Measurements from ENCODE around the gene SH3BGRL2. TPM values are rescaled to one million over a fixed set of nuclear protein-coding genes. Genes with fewer than 3 reads are reported as not detected.

The SH3BGRL2 gene
- total RNA-seq, 1 donor from 2014 or later, result not detected

- Mint-ChIP-seq H3K4me3 (no peak overlapping the region), H3K36me3 (ENCODE audit: low read depth) (no peaks in the 10 kb centered on the region), H3K9me3 (no peaks in the 10 kb centered on the region), H3K4me1 (no peaks in the 10 kb centered on the region), H3K27ac (no peak overlapping the region), H3K27me3 (peaks cover 2% of the 10 kb centered on the region)
- DNase-seq (no peak), ATAC-seq (ENCODE audit: low read depth) (no peak)
- TF ChIP-seq CTCF (IDR thresholded peaks at IDR 0.05), result no peak
- intact Hi-C loops (cut with micrococcal nuclease), result no loop called here
- POLR2A ChIA-PET, result no interaction called here
- CTCF ChIA-PET, result no interaction called here
Observed at GRCh38 chr6:79604583-79605037, 26.5 kb upstream of the SH3BGRL2 start.

DNA sequence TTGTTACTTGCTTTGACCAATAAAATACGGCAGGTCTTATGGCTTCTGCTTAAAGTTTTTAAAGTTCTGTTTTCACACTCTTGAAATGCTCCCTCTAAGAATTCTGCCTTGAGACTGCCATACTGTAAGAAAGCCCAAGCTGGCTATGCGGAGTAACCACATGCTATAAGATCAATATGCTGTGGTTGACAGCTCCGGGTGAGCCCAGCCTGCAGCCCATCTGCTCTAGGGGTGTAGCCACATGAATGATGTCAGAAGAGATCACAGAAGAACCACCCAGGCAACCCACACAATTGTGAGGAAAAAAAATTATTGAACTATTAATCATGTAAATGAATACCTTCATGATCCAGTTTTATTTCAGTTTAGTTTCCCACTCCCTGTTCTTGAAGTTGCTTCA lies 26.1 kb upstream of the SH3BGRL2 start:
- ChIA-PET CTCF (no interaction called here), POLR2A (no interaction called here)
- Mint-ChIP-seq H3K4me3 (no peak overlapping the region), H3K27ac (no peak overlapping the region), H3K27me3 (peaks cover 2% of the 10 kb centered on the region), H3K4me1 (no peaks in the 10 kb centered on the region), H3K9me3 (no peaks in the 10 kb centered on the region), H3K36me3 (ENCODE audit: low read depth) (no peaks in the 10 kb centered on the region)
- no peak for TF ChIP-seq CTCF (IDR thresholded peaks at IDR 0.05)
- DNase-seq, result no peak
- ATAC-seq (ENCODE audit: low read depth), result no peak
- intact Hi-C loops (cut with micrococcal nuclease), result no loop called here

GRCh38 chr6:79605968-79606764 lies 25.0 kb upstream of the SH3BGRL2 start:
- no peaks in the 10 kb centered on the region for H3K27me3 Mint-ChIP-seq
- H3K9me3 Mint-ChIP-seq, result no peaks in the 10 kb centered on the region
- no peaks in the 10 kb centered on the region for H3K36me3 Mint-ChIP-seq (ENCODE audit: low read depth)
- POLR2A ChIA-PET, result no interaction called here
- ATAC-seq (ENCODE audit: low read depth), result no peak
- TF ChIP-seq CTCF (IDR thresholded peaks at IDR 0.05), result no peak
- no peak for DNase-seq
- no peak overlapping the region for H3K27ac Mint-ChIP-seq
- no peak overlapping the region for H3K4me3 Mint-ChIP-seq
- CTCF ChIA-PET, result no interaction called here
- intact Hi-C loops (cut with micrococcal nuclease), result no loop called here
- H3K4me1 Mint-ChIP-seq, result no peaks in the 10 kb centered on the region

DNA sequence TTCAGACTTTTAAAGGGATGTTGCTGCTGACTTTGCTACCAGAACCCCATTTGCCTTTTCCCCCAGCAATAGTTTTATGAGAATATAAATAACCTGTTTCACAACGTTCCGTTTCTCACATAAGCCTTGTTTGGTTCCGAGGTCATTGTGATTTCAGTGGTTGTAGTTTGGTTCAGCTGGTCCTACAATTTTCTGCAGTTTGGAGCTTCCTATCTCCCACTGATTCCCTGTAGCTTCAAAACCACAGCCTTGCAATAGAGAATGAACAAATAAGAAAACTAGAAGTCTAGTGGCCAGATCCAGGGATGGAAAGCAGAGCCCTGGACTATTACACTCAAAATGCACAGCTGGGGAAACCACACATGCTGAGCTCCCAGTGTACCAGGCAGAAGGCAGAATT lies 24.1 kb upstream of the SH3BGRL2 start:
- no peak for TF ChIP-seq CTCF (IDR thresholded peaks at IDR 0.05)
- H3K27me3 Mint-ChIP-seq, result no peaks in the 10 kb centered on the region
- H3K9me3 Mint-ChIP-seq, result no peaks in the 10 kb centered on the region
- no peaks in the 10 kb centered on the region for H3K4me1 Mint-ChIP-seq
- intact Hi-C loops (cut with micrococcal nuclease), result no loop called here
- DNase-seq, result no peak
- H3K4me3 Mint-ChIP-seq, result no peak overlapping the region
- no peaks in the 10 kb centered on the region for H3K36me3 Mint-ChIP-seq (ENCODE audit: low read depth)
- H3K27ac Mint-ChIP-seq, result no peak overlapping the region
- no peak for ATAC-seq (ENCODE audit: low read depth)
- POLR2A ChIA-PET, result no interaction called here
- CTCF ChIA-PET, result no interaction called here

- DNase-seq, result no peak
- CTCF ChIA-PET, result no interaction called here
- no peak for TF ChIP-seq CTCF (IDR thresholded peaks at IDR 0.05)
- Mint-ChIP-seq H3K27ac (no peak overlapping the region), H3K4me3 (no peak overlapping the region), H3K9me3 (no peaks in the 10 kb centered on the region), H3K36me3 (ENCODE audit: low read depth) (no peaks in the 10 kb centered on the region), H3K4me1 (no peaks in the 10 kb centered on the region), H3K27me3 (no peaks in the 10 kb centered on the region)
- POLR2A ChIA-PET, result no interaction called here
- ATAC-seq (ENCODE audit: low read depth), result no peak
- intact Hi-C loops (cut with micrococcal nuclease), result no loop called here
Observed at GRCh38 chr6:79608334-79609224, 22.6 kb upstream of the SH3BGRL2 start.

Measured in activated B cell treated with CpG ODN at 0.5 μM for 24 hours (primary cell).